Measurements from ENCODE around the gene BBS9. TPM values are rescaled to one million over a fixed set of nuclear protein-coding genes. Genes with fewer than 3 reads are reported as not detected.

The BBS9 gene
- total and polyA plus RNA-seq, 2 of the 4 experiments (the other 2 are of a cell fraction) = 7.9 to 9.5 TPM

- DNase-seq = no peak
- Histone ChIP-seq H4K8ac (ENCODE audit: low read depth in 2 of 2, low read length in 2 of 2) (no peak overlapping the region), H3K4ac (ENCODE audit: low read depth, low read length) (no peak overlapping the region), H2BK20ac (ENCODE audit: low read depth, low read length) (no peak overlapping the region), H3K79me1 (ENCODE audit: low read depth in 1 of 2, low read length in 2 of 2) (no peaks in the 10 kb centered on the region; a peak in 1 of 4 replicates), H2AK5ac (ENCODE audit: low read depth, low read length) (no peak overlapping the region), H3K9me1 (ENCODE audit: insufficient read depth, low read length) (no peaks in the 10 kb centered on the region), H3K56ac (ENCODE audit: extremely low read depth, insufficient read depth, low read length) (no peak overlapping the region), H2BK120ac (ENCODE audit: low read depth, low read length) (no peak overlapping the region), H3K27ac (ENCODE audit: insufficient read depth, low read length) (no peak overlapping the region), H3K23ac (ENCODE audit: low read depth, low read length) (no peak overlapping the region), H3K4me3 (ENCODE audit: insufficient read depth, low read depth, low read length) (no peak overlapping the region), H2AFZ (replicated peaks; ENCODE audit: low read length, poor library complexity) (no peak overlapping the region), H3K9me3 (ENCODE audit: control insufficient read depth, insufficient read depth, low read length) (peaks cover 5% of the 10 kb centered on the region), H3K18ac (ENCODE audit: low read depth, low read length) (no peak overlapping the region), H3K4me2 (ENCODE audit: low read depth, low read length) (no peak overlapping the region), H2BK5ac (ENCODE audit: low read depth, low read length, poor library complexity, severe bottlenecking) (no peak overlapping the region), H4K20me1 (ENCODE audit: insufficient read depth, low read length) (no peaks in the 10 kb centered on the region), H3K14ac (replicated peaks; ENCODE audit: low read depth, low read length) (no peak overlapping the region), H4K91ac (ENCODE audit: insufficient read depth, low read depth, low read length) (no peak overlapping the region), H3K9ac (ENCODE audit: low read depth, low read length) (no peak overlapping the region), H3K4me1 (ENCODE audit: control insufficient read depth, insufficient read depth, low read length) (no peaks in the 10 kb centered on the region), H3K27me3 (ENCODE audit: control insufficient read depth, insufficient read depth, low read length) (no peaks in the 10 kb centered on the region), H2BK15ac (ENCODE audit: low read depth, low read length) (no peak overlapping the region), H2AK9ac (replicated peaks; ENCODE audit: low read depth, low read length, poor library complexity) (no peak overlapping the region), H4K5ac (ENCODE audit: low read depth, low read length) (no peak overlapping the region), H3K36me3 (ENCODE audit: control insufficient read depth, insufficient read depth, low read length) (no peaks in the 10 kb centered on the region)
- dilution Hi-C loops (cut with HindIII; ENCODE audit: low sequenced_read_pairs, unreplicated experiment) (no loop called here), intact Hi-C loops (cut with micrococcal nuclease) (no loop called here), in situ Hi-C loops (cut with MboI; ENCODE audit: low sequenced_read_pairs) (no loop called here)
- ChIA-PET CTCF (no interaction called here), POLR2A (ENCODE audit: unreplicated experiment) (no interaction called here)
- ATAC-seq (ENCODE audit: low read depth) = no peak
- no TSS peak for BruUV-seq (replicated peaks)
- 80% methylated on average over 1 of the region's 4 CpGs; no CpG with 5 or more reads in 1 of the 2 experiments for WGBS, 2 experiments (ENCODE audit: extremely low coverage in 2 of 2, insufficient read length in 1 of 2)
- TF ChIP-seq MAZ (IDR thresholded peaks at IDR 0.05; ENCODE audit: borderline replicate concordance, low read depth, low read length) (no peak), RFX5 (IDR thresholded peaks at IDR 0.05; ENCODE audit: low read depth, low read length) (no peak), SMC3 (IDR thresholded peaks at IDR 0.05; ENCODE audit: low read depth, low read length) (no peak), CEBPB (IDR thresholded peaks at IDR 0.05; ENCODE audit: low read depth, low read length) (no peak), FOS (IDR thresholded peaks at IDR 0.05; ENCODE audit: low read depth, low read length) (no peak), POLR2A (IDR thresholded peaks at IDR 0.05; ENCODE audit: low read depth, low read length) (no peak), CHD1 (IDR thresholded peaks at IDR 0.05; ENCODE audit: low read depth, low read length) (no peak), BHLHE40 (IDR thresholded peaks at IDR 0.05; ENCODE audit: low read depth, low read length) (no peak), ELK1 (IDR thresholded peaks at IDR 0.05; ENCODE audit: borderline replicate concordance, low read depth, low read length) (no peak), CTCF (conservative IDR thresholded peaks at IDR 0.05; ENCODE audit: low read depth, low read length) (no peak), USF2 (IDR thresholded peaks at IDR 0.05; ENCODE audit: low read depth, low read length) (no peak), NFE2L2 (IDR thresholded peaks at IDR 0.05; ENCODE audit: low read depth, low read length) (no peak)
Measured at GRCh38 chr7:33217595-33217994, 88.2 kb downstream of the BBS9 start.
